B cell (primary cell): ENCODE results near the gene STAT2. TPM values are rescaled to one million over a fixed set of nuclear protein-coding genes. Genes with fewer than 3 reads are reported as not detected.

ENCODE experiments used
- ATAC-seq: fragments of 200-7000 bp; cut with Tn5 transposase; one replicate; pipeline ENCODE4 v1.10.0; 2021; ENCODE audit warnings: low read depth, mild to moderate bottlenecking, moderate number of reproducible peaks, moderate library complexity
- CTCF ChIA-PET: fragments of 350-600 bp; sonication (Branson Sonifier 250); formaldehyde crosslinking; loops from one replicate; lab custom pipeline; 2021; ENCODE audit warnings: antibody characterized with exemption, inconsistent platforms; lab: Charles Lee
- POLR2A ChIA-PET: fragments of 350-600 bp; sonication (Branson Sonifier 250); formaldehyde crosslinking; loops from one replicate; lab custom pipeline; 2021; ENCODE audit warnings: antibody characterized with exemption; lab: Charles Lee
- DNase-seq: peaks from one replicate; pipeline ENCODE4 v3.0.0; 2013
- H2AFZ ChIP-seq: 2 replicates; pipeline ENCODE4 v1.6.1; 2012; ENCODE audit warnings: mild to moderate bottlenecking, low read depth, low read length; ENCODE audit not compliant: insufficient read depth, poor library complexity, severe bottlenecking
- H3K27ac ChIP-seq, 2 donors: 1 replicate in 1 of 2; 2 replicates in 1 of 2; pipeline ENCODE4 v1.5.1; 2012 to 2013; ENCODE audit warnings: low read length in 2 of 2, mild to moderate bottlenecking in 2 of 2, moderate library complexity in 1 of 2
- H3K27me3 ChIP-seq, 4 experiments: fragments of 200-600 bp in 1 of 4; sonication (generic) in 1 of 4; replicated peaks in 1 of 4; 1 replicate in 2 of 4; 2 replicates in 2 of 4; pipeline versions ENCODE4 v1.6.1 to v1.7.0; 2013 to 2016; ENCODE audit warnings: low read length in 3 of 4, mild to moderate bottlenecking in 2 of 4, mixed read lengths in 1 of 4, moderate library complexity in 1 of 4; ENCODE audit not compliant: insufficient read depth in 4 of 4, control insufficient read depth in 3 of 4; ENCODE audit errors: control extremely low read depth in 1 of 4
- H3K36me3 ChIP-seq, 2 experiments: replicated peaks in 1 of 2; 1 replicate in 1 of 2; 2 replicates in 1 of 2; pipeline versions ENCODE4 v1.6.1 to v1.7.1; 2013; ENCODE audit warnings: low read length in 1 of 2; ENCODE audit not compliant: insufficient read depth in 2 of 2, control insufficient read depth in 1 of 2; ENCODE audit errors: control extremely low read depth in 1 of 2, extremely low read depth in 1 of 2
- H3K4me1 ChIP-seq, 2 donors: fragments of 200-600 bp in 1 of 2; sonication (generic) in 1 of 2; 1 replicate in 1 of 2; 2 replicates in 1 of 2; pipeline versions ENCODE4 v1.5.1 to v1.6.1; 2013 to 2017; ENCODE audit warnings: low read length in 2 of 2; ENCODE audit not compliant: control insufficient read depth in 2 of 2, insufficient read depth in 2 of 2
- H3K4me2 ChIP-seq: replicated peaks from 2 replicates; pipeline ENCODE3; 2012; ENCODE audit warnings: mild to moderate bottlenecking, low read depth, low read length; ENCODE audit not compliant: poor library complexity, severe bottlenecking
- H3K4me3 ChIP-seq, 5 experiments: fragments of 200-600 bp in 1 of 5; sonication (generic) in 1 of 5; 1 replicate in 3 of 5; 2 replicates in 2 of 5; pipeline versions ENCODE4 v1.5.1 to v1.7.0; 2011 to 2016; ENCODE audit warnings: low read length in 4 of 5, mild to moderate bottlenecking in 4 of 5, low read depth in 2 of 5, control low read depth in 1 of 5, moderate library complexity in 1 of 5; ENCODE audit not compliant: insufficient read depth in 1 of 5; ENCODE audit errors: control extremely low read depth in 1 of 5, extremely low read depth in 1 of 5
- H3K79me2 ChIP-seq: fragments of 200-600 bp; sonication (generic); one replicate; pipeline ENCODE4 v1.6.0; 2016; ENCODE audit warnings: low read length; ENCODE audit not compliant: control insufficient read depth, insufficient read depth
- H3K9ac ChIP-seq: fragments of 200-600 bp; sonication (generic); 2 replicates; pipeline ENCODE4 v1.6.1; 2017; ENCODE audit warnings: mild to moderate bottlenecking, low read length, moderate library complexity
- H3K9me3 ChIP-seq, 3 donors: one replicate each; pipeline versions ENCODE4 v1.6.1 to v1.7.1; 2013; ENCODE audit warnings: low read length in 2 of 3; ENCODE audit not compliant: control insufficient read depth in 2 of 3, insufficient read depth in 1 of 3; ENCODE audit errors: control extremely low read depth in 1 of 3
- H4K20me1 ChIP-seq: 2 replicates; pipeline ENCODE4 v1.6.0; 2012; ENCODE audit warnings: mild to moderate bottlenecking, low read length; ENCODE audit not compliant: insufficient read depth, control insufficient read depth, poor library complexity, severe bottlenecking
- H3K27ac Mint-ChIP-seq: one replicate; pipeline ENCODE4 v1.8.0; 2021; ENCODE audit warnings: mixed read lengths
- H3K27me3 Mint-ChIP-seq: one replicate; pipeline ENCODE4 v1.8.0; 2021; ENCODE audit warnings: mixed read lengths
- H3K4me1 Mint-ChIP-seq: one replicate; pipeline ENCODE4 v1.8.0; 2021; ENCODE audit warnings: mixed read lengths
- H3K4me3 Mint-ChIP-seq: one replicate; pipeline ENCODE4 v1.8.0; 2021; ENCODE audit warnings: mixed read lengths
- H3K9me3 Mint-ChIP-seq: one replicate; pipeline ENCODE4 v1.8.0; 2022; ENCODE audit warnings: mixed read lengths; ENCODE audit not compliant: insufficient read depth
- EZH2 ChIP-seq: IDR thresholded peaks from 2 replicates; pipeline ENCODE4 v1.6.1; 2012; ENCODE audit warnings: borderline replicate concordance, low read depth, mild to moderate bottlenecking, moderate library complexity, low read length; ENCODE audit not compliant: insufficient read depth, poor library complexity, severe bottlenecking
- WGBS: methylation state at CpG from one replicate; pipeline ENCODE4 v1.1.5; 2013; ENCODE audit warnings: missing lambda C conversion rate; ENCODE audit not compliant: insufficient coverage; 5-methylcytosine and 5-hydroxymethylcytosine counted together
- intact Hi-C: fragments of 100-400 bp; cut with micrococcal nuclease; formaldehyde crosslinking; loops from one replicate; pipeline ENCODE4 v1.10.0; 2022
- polyA plus RNA-seq: library from polyadenylated mRNA; depleted of rRNA; stranded (reverse); fragments of >200 nt; gene quantifications from 2 replicates; pipeline ENCODE4 v1.2.3, GENCODE V29; 2012
- total RNA-seq, 2 donors: library from RNA; stranded (reverse); fragments of 120-200 nt in 1 of 2; gene quantifications; 1 replicate in 1 of 2; 2 replicates in 1 of 2; pipeline versions ENCODE4 v1.2.3 to v1.2.4, GENCODE V29; 2013 to 2022
- TF ChIP-seq, protein P1 (sequence below): fragments of 200-600 bp; IDR thresholded peaks from one replicate; pipeline ENCODE4 v1.8.0; 2022; ENCODE audit warnings: antibody characterized with exemption, mild to moderate bottlenecking

Gene STAT2
- total and polyA plus RNA-seq, 2 donors (not counting 1 experiment from before 2014, with no cell fraction given) = 261 to 298 TPM

- Histone ChIP-seq H3K4me3 (peak within 1 kb of the TSS; percentile 78 to 91 (median 83)), H4K20me1 (peaks cover 28% of the 10 kb centered on the region), H3K4me1 (peaks cover 51 to 61% of the 10 kb centered on the region in 2 donors), H3K9me3 (no peaks in the 10 kb centered on the region), H3K27ac (peak within 1 kb of the TSS; percentile 92 to 95), H3K9ac (peak within 1 kb of the TSS; percentile 81), H3K79me2 (peaks cover 68% of the 10 kb centered on the region), H3K4me2 (peak within 1 kb of the TSS; percentile 93), H2AFZ (peak within 1 kb of the TSS; percentile 97), H3K36me3 (peaks cover 0 to 4% of the 10 kb centered on the region in 2 experiments), H3K27me3 (no peaks in the 10 kb centered on the region)
- no peak for TF ChIP-seq EZH2
- TF ChIP-seq, protein P1, sequence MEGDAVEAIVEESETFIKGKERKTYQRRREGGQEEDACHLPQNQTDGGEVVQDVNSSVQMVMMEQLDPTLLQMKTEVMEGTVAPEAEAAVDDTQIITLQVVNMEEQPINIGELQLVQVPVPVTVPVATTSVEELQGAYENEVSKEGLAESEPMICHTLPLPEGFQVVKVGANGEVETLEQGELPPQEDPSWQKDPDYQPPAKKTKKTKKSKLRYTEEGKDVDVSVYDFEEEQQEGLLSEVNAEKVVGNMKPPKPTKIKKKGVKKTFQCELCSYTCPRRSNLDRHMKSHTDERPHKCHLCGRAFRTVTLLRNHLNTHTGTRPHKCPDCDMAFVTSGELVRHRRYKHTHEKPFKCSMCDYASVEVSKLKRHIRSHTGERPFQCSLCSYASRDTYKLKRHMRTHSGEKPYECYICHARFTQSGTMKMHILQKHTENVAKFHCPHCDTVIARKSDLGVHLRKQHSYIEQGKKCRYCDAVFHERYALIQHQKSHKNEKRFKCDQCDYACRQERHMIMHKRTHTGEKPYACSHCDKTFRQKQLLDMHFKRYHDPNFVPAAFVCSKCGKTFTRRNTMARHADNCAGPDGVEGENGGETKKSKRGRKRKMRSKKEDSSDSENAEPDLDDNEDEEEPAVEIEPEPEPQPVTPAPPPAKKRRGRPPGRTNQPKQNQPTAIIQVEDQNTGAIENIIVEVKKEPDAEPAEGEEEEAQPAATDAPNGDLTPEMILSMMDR = no peak
- Mint-ChIP-seq H3K27me3 (no peaks in the 10 kb centered on the region), H3K4me1 (peaks cover 57% of the 10 kb centered on the region), H3K27ac (peak within 1 kb of the TSS; percentile 97), H3K9me3 (no peaks in the 10 kb centered on the region), H3K4me3 (peak within 1 kb of the TSS; percentile 98)
- WGBS = 2% methylated on average over 49 of the region's 63 CpGs
- peak; percentile 96 for ATAC-seq
- CTCF ChIA-PET = interaction anchor here (1.1 kb wide), 1 partner anchor 60 kb away, joined by 4 read pairs; the partner anchor contains the start of gene STAT2
- DNase-seq = peak; percentile 98
- intact Hi-C loops = loop anchor here (1.0 to 2.0 kb wide), 10 partner anchors 16 to 336 kb away; partner anchors contain the start of genes ANKRD52, NABP2, SPRYD4 and STAT2
- POLR2A ChIA-PET = interaction anchor here (0.6 to 1.2 kb wide), 6 partner anchors 33 to 256 kb away, joined by 3 to 5 read pairs (median 3); partner anchors contain the start of genes ANKRD52, IL23A and SMARCC2
Measured at GRCh38 chr12:56299853-56300643, 59.9 kb downstream of the STAT2 start, which contains the start of gene CS. Gene CS, minus strand, starts transcription at chr12:56300330. Its CDS starts 129 bp downstream, at chr12:56300201.
